Limb (tissue), 2 donors: Measurements from ENCODE around the gene H2BK1.
A peak's percentile ranks its signal among the peaks of the same experiment; 100 is the strongest.

Source experiments
- DNase-seq, 2 donors: peaks; one replicate each; pipeline ENCODE4 v3.0.0-alpha.2; 2016; ENCODE audit errors: extremely low spot score in 2 of 2

H2BK1 gene

DNA sequence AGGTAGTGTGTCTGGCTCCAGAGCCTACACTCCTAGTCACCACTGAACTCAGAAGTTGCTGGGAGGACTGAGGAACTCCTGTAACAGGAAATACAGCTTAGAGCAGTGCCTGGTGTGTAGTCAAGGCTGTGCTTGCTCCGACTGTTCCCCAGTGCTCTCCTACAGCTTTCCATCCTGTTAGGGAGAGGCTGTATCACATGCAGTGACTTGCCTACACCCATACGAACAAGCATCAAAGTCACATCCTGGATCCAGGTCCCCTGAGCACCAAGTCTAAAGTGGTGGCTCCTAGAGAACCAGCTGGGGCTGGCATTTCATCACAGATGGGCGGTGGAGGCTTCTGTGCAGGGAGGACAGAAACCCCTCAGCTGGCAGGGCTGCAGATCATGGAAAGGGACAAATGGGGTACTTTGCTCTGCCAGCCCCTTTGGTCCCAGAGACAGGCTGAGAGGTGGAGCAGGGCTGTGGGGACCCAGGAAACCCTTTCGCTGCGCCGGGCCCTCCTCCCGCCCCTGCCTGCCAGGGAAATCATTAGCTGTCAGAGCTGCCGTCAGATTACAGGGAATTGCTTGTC is 30.9 kb downstream of the H2BK1 start:
- DNase-seq = no peak

DNA sequence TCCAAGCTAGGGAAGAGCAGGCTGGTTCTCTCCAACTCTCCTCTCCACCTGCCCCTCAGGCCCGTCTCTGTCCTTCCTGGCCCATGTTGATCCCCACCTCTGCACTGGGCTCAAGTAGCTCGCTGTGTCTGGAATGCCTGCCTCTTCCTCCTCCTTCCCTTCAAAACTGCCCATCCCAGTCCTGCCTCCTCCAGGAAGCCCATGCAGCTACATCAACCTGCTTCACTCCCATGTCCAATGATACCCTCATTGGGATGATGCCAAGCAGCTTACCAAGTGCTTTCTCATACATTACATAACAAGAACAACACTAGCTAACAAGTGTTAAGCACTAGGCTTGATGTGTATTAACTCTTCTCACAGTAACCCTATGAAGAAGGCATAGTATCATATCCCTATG is 31.5 kb downstream of the H2BK1 start:
- no peak for DNase-seq

DNA sequence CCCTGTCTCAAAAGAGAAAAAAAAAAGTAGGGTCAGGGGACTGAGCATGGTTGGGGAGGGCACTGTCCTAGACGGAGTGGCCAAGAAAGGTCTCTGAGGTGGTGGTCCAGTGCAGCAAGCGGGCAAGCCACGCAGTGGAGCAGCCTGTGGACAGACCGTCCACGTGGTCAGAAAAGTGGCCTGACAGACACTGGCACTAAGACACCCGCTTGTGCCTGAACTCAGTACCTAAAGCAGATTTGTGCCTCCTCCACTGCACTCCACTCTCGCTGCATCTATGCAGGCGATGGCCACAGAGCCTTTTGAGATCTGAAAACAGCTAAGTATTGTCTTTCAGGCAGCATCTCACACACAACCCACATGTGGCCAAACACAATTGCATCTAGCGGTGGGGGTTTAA is 32.1 kb downstream of the H2BK1 start:
- DNase-seq = no peak

DNA sequence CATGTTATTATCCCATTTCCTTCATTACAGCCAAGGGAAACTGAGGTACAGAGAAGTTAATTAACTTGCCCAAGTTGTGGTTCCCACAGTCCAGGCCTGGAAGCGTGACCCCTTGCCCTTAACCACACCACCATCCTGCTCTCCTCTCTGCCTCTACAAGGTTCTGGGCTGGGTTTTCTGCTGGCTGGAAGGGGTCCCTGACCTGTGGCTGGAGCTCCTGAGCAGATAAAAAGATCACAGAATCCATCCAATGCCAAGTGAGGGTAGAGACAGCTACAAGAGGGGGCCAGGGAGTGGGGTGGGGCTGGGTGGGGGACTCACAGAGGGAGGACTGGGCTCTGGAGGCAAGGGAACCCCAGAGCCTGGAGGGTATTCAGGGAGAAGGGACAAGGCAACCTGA is 33.0 kb downstream of the H2BK1 start:
- DNase-seq = no peak

DNA sequence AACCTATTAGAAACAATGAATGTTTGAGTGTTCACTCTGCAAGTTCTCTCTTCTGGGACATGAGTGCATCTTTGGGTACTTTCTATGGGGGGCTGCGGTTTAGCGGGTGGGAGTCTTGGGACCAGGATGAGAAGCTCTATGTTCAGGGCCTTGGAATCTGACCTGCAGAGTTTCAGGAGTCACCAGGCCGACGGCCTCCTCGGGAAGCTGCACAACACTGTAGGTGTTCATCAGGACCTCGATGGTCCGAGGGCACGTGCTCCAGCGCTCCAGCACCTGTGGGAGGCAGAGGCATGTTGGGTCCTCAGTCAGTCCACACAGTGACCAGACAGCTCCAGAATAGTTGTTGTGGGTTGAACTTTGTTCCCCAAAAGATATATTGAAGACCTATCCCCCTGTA is 33.9 kb downstream of the H2BK1 start:
- no peak for DNase-seq

DNA sequence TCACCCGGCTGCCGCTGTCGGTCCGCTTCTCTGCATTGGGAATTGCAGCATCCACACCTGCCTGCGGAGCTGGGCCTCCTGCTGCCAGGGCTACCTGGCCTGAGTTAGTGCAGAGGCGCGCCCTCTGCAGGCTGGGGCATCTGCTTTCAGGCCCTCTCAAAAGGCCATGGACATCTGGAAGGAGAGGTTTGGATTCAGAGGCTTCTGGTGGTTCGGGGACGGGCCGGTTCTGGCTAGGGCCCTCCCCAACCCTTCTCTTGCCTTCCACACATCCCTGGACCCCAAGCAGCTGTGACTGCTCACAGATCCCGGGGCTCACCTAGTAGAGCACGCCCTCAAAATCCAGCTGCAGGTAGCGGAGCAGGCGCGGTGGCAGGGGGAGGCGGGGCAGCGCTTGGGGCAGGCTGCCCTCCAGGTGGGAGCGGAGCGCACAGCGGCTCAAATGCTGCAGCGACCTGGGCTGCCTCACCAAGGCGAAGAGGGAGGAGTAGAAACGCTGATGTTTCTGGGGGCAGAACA is 34.4 kb downstream of the H2BK1 start:
- DNase-seq = no peak

DNA sequence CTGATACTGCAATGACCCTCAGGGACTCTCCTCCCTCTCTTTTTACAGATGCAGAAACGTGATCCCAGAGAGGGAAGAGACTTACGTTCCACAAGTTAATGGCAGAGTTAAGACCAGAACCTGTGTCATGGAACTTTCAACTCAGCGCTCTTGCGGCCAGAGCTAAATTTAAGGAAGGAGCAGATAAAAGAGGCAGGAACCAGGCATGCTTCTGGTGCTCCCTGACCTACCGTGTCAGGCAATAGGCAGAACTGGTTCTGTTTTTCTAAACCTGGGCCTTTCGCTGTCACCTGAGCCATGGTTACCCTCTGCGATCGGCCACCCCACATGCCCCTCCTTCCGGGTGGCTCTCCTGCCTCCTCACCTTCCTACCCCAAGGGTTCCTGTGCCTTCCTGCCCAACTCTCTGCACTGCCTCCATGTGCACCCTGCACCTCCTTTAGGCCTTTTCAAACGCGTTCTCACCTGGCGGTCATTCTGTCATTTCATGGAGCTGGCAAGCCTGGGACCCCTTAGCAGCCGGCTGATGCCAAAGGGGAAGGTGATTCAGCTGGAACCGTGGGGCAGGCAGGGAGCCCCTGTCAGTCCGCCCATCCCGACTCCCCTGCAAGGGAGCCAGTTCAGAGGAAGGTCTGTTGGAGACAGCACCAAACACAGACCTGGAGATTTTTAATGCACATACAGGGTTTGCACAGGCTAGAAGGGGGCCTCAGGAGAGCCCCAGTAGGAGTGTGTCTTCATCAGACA is 35.1 kb downstream of the H2BK1 start:
- DNase-seq = no peak

DNA sequence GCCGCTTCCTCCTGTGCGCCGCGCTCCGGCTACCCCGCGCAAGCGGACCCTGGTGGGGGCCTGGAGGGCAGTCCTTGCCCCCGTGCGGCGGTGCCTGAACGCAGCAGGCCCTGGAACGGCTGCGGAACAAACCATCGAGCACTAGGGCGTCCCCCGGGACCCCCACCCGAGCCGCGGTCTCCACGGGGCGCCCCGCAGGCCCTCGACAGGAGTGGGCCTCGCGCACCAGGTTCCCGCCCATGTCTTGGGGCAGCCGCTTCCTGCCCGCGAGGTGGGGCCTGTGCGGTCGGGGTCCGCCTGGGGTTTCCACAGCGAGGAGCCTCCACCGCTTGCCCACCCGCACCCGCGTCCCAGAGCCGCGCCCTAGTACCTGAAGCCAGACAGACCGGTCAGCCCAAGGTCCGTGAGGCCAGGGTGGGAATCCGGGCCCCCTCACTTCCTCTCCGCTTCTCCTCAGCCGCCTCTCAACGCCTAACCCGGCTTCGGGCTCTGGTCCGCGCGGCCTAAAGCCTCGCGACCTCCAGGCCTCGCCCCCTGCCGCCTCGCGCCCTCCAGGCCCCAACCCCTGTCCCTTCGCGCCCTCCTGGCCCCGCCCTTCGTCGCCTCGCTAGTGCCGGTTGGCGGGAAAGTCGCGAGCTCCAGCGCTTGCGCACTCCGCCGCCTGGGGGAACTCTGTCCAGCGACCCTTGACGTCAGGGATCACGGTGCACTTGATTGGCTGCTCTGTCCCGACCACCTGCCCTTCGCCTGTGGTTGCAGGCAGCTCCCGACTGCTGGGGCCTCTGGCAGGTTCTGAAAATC is 35.8 kb downstream of the H2BK1 start:
- DNase-seq = peak in 1 of 2 donors; percentile 48

DNA sequence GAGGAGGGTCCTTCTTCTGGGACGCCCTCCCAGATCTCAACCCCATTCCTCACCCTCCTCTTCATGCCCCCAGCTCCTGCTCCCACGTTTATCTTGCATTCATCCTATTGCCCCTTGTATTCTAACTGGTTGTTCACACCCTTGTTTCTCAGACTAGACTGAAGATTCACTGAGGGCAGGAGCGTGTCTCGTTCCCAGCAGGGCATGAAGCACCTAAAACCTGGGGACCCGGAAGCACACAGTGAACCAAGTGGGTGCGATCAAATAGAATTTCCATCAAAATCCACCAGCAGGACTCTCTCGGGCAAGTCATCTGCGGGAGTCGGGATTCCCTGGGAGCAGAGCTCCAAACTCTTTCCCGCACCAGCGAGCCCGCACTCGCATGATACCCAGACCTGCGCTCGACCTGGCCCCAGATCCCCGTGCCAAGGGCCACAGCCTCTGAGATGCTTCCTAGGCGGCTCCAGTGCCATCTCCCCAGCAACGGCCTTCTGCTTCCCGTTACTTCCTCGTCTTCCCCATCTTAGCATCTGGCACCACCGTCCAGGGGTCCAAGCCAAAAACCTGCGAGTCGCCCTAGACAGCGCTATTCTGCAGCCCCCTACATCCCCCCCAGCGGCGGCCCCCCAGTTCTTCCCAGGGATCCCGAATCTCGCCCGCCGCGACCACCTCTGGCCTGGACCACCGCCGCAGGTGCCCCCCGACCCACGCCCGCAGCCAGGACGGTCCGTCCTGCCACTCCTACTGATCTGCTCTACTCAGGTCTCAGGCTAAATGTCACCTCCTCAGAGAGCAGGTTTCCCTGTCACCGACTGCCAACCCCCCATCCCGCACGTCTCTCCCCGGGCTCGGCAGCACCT is 36.7 kb downstream of the H2BK1 start:
- DNase-seq = no peak

DNA sequence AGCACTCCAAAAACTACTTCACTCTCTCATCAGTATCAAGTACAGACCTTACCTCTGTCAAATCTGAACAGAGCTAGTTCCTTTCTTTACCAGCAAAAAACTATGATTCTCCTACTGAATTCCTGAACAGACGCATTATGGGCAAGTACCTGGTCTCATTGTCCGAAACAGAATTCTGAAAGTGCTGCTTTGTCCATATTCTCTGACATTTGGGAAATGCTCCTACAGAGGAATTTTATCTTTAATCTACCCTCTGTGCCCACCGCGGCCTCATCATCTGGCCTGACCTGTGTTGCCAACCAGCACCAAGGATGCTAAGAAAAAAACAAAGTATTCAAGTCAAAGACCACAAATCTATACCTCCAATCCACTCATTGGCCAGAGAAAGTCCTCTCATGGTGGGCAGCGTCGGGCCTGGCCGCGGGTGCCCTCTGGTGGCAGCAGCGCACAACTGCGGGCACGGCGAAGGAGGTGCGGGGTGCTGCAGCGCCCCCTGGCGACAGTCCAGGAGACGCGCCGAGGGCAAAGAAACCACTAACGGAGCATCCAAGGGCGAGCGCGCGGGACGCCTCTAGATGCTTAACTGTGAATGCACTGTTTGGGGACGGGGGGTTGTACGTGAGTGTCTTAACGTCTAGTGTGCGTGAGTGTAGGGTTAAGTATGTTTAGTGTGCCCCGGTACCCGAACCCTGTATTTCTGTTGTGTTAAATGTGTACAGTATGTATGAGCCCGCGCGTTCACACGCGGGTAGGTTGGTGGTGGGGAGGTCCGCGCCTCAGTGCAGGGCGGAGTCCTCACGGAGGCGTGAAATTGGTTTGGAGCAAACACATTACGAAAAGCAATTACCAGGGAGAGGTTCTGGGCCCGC is 37.8 kb downstream of the H2BK1 start:
- DNase-seq = peak; percentile 72 to 91

DNA sequence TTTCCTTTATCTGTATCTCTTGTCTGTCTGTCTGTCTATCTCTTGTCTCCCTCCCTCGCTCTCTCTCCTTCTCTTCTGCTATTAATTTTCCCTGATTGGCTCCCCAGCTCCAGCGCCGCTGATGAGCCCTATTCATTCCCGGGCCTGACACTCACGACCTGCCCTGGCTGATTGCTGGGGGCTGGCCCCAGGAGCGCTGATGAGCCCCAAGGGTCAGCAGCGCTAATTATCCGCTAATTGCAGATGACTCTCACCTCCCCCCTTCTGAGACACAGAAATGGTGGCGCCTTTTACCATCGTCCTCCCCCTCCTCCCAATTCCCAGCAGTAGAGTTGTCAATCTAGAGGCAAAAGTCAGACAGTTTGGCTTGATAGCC is 41.5 kb downstream of the H2BK1 start:
- no peak for DNase-seq

DNA sequence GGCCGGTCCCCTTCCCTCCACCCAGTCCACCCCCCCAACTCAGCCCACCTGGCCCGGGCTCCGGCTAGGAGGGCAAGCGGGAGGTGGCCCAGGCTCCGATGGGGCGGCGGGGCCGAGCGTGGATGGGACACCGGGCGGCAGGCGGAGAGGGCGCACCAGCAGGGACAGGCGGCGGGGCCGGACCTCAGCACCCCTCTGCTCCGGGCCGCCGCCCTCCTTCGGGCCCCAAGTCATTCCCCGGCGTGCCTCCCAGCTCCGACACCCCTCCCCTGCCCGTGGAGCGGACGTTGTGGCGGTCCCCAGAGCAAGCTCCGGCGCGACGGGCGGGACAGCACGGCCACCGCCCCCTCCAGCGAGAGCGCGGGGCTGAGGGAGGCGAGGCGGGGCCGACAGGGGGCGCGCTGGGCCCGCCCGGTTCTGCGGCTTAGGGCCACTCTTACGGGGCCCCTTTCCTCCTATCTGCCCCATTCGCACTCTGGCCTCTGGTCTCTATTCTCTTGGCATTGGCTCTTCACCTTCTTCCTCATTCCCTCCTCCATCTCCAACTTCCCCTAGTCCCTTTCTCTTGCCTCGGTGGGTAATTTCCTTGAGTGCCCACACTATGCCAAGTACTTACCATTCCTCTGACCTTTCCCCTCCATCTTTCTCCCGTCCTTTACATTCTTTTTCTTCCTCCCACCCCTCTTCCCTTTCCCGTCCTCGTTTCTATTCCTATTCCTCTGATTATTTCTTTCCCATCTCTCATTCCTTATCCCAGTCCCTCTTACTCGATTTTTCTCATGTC is 42.1 kb downstream of the H2BK1 start:
- DNase-seq = peak in 1 of 2 donors; percentile 59

DNA sequence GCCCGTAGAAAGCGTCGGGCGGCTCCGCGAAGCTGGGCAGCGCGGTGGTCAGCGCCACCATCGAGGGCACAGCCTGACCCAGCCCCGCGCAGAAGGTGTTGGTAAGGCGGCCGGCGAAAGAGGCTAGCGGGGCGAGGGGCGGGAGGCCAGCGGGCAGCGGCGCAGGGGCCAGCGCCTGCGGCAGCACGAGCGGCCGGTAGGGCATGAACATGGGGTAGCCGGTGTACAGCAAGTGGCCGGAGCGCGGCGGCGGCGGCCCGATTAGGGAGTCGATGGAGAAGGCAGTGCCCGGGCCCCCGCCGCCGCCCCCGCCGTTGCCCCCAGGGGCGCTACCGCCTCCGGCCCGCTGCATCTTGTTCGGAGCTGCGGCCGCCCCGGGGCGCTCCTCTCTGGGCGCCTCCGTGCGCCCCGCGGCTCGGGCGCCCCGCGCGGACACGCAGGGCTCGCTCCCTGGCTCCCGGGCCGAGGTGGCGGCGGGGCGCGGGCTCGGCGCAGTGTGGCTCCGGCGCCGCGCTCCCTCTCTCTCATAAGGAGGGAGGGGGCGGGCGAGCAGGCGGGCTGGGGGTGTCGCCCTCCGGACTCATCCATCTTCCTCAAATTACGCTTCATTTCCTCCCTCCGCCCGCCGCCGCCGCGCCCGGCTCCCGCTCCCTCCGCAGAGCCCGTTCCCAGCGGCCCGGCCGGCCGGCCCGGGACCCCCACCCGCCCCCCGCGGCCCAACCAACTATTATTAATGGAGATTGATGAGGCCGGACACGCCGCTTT is 42.9 kb downstream of the H2BK1 start, which contains the start of gene GBX1:
Gene GBX1 (minus strand): TSS at position 498 of the 765 bp plus-strand sequence. CDS start 146 bp downstream, at position 352.
- DNase-seq = peak in 1 of 2 donors; percentile 67

DNA sequence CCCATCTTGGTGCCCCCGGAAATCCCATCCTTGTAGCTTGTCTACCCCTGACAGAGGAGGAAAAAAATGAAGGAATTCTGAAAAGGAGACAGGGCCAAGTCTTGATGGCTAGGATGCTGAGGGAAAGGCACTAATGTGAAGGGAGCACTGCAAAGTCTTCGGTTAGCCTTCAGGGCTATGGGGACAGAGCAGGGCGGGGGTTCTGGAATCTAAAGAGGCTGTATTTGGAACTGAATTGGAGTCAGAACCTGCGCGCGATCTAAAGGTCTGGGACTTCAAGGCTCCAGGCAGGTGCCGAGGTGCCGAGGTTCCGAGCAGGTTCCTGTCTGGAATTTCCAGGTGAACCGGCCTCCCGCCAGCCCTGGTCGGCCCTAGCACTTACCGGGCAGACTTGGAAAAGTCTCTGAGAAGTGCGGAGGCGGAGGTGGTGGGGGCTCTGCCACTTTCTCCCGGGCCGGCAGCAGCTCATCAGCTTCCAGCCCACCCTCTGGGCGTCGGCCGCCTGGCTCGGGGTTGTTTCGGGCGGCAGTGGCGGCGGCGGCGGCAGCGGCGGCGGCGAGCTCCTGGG is 43.6 kb downstream of the H2BK1 start:
- no peak for DNase-seq

DNA sequence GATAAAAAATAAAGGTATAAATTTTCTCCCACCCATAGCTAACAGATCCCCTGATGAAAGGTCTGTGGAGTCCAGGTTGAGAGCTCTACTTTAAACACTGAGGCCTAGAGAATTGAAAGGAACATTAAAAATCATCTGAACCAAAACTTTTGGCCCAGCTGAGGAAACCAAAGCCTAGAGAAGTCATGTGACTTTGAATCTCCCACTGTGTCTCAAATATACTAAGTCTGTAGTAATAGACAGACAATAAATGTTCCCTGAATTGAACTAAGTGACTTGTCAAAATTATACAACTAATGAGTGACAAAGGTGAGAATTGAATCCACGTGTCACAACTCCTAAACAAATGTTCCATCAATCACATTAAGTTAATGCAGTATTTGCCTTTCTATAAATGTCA is 48.5 kb downstream of the H2BK1 start:
- no peak for DNase-seq
